HFFc6 (cell line): ENCODE measurements around the gene NEIL1. TPM values are rescaled to one million over a fixed set of nuclear protein-coding genes. Genes with fewer than 3 reads are reported as not detected.
A peak's percentile ranks its signal among the peaks of the same experiment; 100 is the strongest.

ENCODE experiments used
- DNase-seq: peaks from one replicate; pipeline ENCODE4 v3.0.0-alpha.2; 2018
- H3K27ac Mint-ChIP-seq: 2 replicates; pipeline ENCODE4 v1.8.0; 2020; ENCODE audit warnings: mild to moderate bottlenecking, mixed read lengths
- H3K27me3 Mint-ChIP-seq: 2 replicates; pipeline ENCODE4 v1.8.0; 2021; ENCODE audit warnings: mild to moderate bottlenecking, moderate library complexity, mixed read lengths; ENCODE audit not compliant: insufficient read depth
- H3K36me3 Mint-ChIP-seq: 2 replicates; pipeline ENCODE4 v1.8.0; 2021; ENCODE audit warnings: low read depth, mixed read lengths
- H3K4me1 Mint-ChIP-seq: 2 replicates; pipeline ENCODE4 v1.8.0; 2020; ENCODE audit warnings: low read depth, mixed read lengths
- H3K4me3 Mint-ChIP-seq: 2 replicates; pipeline ENCODE4 v1.8.0; 2020; ENCODE audit warnings: mild to moderate bottlenecking, moderate library complexity, mixed read lengths
- H3K9me3 Mint-ChIP-seq: 2 replicates; pipeline ENCODE4 v1.8.0; 2020; ENCODE audit warnings: mild to moderate bottlenecking, mixed read lengths
- microRNA-seq: library from miRNA; unstranded; fragments of <30 nt; microRNA quantifications from one replicate; pipeline ENCODE4, GENCODE V29; 2019
- total RNA-seq, 6 experiments: library from RNA; stranded (reverse); fragmentation: NEBNext Ultra II Directional; extraction: Animal tissue kit (Norgen Biotek cat#: 25700); gene quantifications; 2 replicates in 1 of 6; 3 replicates in 5 of 6; pipeline ENCODE4 v1.2.3, GENCODE V29; 2021
- TF ChIP-seq, protein P1 (sequence below): fragments of 200-600 bp; sonication (generic); IDR thresholded peaks from 2 replicates; pipeline ENCODE4 v1.5.0; 2021; ENCODE audit warnings: antibody characterized with exemption, mild to moderate bottlenecking

The NEIL1 gene
- total RNA-seq, 6 experiments from 2014 or later = 0.83 to 3.6 (median 2.4) TPM

DNA sequence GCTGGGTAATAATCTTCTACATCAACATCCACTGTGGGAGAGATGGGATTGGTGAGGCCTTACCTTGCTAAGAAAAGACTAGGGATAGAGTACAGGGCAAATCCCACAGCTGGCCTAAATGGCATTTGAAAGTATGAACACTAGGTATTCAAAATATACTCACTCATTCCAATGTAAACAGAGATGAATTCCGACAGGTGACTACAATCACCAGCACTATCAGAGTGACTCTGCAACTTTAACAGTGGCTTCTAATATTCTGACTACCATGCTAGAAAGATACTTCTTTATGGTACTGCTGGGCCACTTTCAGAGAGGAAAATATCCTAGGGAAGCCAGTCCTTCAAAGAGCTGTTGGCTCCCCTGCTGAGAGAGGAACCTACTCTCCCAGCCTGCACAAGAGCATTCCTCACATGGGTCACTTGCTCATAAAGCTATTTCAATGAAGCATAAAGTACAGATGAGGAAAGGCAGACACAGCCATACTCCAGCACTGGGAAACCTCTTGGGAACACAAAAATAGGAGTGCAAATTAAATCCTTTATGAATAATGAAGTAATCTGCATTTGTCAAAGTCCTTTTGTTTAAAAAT, 43.0 kb downstream of the NEIL1 start:
- no peak for DNase-seq
- Mint-ChIP-seq H3K27ac (no peak overlapping the region), H3K27me3 (peaks cover 3% of the 10 kb centered on the region; the same call in 1 of the 2 replicates), H3K9me3 (no peaks in the 10 kb centered on the region), H3K4me1 (no peaks in the 10 kb centered on the region), H3K36me3 (peaks cover 35% of the 10 kb centered on the region), H3K4me3 (no peak overlapping the region)
- TF ChIP-seq, protein P1, sequence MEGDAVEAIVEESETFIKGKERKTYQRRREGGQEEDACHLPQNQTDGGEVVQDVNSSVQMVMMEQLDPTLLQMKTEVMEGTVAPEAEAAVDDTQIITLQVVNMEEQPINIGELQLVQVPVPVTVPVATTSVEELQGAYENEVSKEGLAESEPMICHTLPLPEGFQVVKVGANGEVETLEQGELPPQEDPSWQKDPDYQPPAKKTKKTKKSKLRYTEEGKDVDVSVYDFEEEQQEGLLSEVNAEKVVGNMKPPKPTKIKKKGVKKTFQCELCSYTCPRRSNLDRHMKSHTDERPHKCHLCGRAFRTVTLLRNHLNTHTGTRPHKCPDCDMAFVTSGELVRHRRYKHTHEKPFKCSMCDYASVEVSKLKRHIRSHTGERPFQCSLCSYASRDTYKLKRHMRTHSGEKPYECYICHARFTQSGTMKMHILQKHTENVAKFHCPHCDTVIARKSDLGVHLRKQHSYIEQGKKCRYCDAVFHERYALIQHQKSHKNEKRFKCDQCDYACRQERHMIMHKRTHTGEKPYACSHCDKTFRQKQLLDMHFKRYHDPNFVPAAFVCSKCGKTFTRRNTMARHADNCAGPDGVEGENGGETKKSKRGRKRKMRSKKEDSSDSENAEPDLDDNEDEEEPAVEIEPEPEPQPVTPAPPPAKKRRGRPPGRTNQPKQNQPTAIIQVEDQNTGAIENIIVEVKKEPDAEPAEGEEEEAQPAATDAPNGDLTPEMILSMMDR = no peak

DNA sequence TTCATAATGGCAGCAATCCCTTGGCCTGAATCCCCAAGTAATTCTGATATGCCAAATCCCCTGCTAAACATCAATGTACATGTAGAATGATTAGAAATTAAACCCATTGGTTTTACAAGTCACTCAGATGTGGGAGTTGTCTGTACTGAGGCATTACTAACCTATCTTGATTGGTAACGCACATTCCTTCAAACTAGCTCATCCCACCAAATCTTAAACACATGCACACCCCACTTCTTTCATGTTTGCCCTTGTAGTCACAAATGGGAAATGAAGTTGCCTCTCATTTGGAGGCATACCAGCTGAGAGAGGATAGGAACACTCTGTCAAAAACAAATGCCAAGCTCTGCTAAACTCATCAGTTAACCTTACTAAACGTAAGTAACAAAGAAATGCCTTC, 50.7 kb downstream of the NEIL1 start:
- DNase-seq = peak; percentile 16
- TF ChIP-seq, protein P1 = no peak
- Mint-ChIP-seq H3K4me1 (peaks cover 14% of the 10 kb centered on the region), H3K9me3 (no peaks in the 10 kb centered on the region), H3K27me3 (peaks cover 3% of the 10 kb centered on the region; the same call in 1 of the 2 replicates), H3K27ac (peak overlapping the region; percentile 24), H3K36me3 (peaks cover 43% of the 10 kb centered on the region), H3K4me3 (no peak overlapping the region)

DNA sequence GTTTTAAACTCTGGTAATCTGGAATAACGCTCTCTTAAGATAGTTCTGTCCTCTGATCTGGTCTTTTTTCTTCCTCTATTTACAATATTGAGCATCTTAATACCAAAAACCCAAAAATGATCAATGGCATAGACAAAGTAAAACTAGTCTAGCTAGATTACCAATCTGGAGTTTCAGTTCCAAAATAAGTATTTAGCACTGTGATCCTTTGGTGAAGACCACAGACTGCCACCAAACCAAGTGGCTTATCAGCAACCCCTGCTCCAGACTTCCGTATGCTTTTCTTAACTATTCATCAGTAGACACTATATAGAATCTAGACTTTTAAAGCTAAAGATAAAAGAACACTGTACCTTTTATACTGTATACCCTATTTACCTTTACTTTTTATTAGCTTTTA, 57.1 kb downstream of the NEIL1 start:
- no peaks in the 10 kb centered on the region for H3K4me1 Mint-ChIP-seq

More for the DNA sequence above, 57.1 kb downstream of the NEIL1 start:
- no peak for DNase-seq
- H3K9me3 Mint-ChIP-seq = no peaks in the 10 kb centered on the region
- H3K27me3 Mint-ChIP-seq = no peaks in the 10 kb centered on the region
- H3K4me3 Mint-ChIP-seq = no peak overlapping the region
- H3K27ac Mint-ChIP-seq = no peak overlapping the region
- peaks cover 37% of the 10 kb centered on the region for H3K36me3 Mint-ChIP-seq
- TF ChIP-seq, protein P1 = no peak

Small RNA genes lying within 50 kb of the gene (microRNA-seq; reads per million reads assigned to microRNA genes)
- not detected for gene MIR631

Other genes starting within 250 kb of the NEIL1 start
- gene C15orf39, start 145.2 kb upstream of the NEIL1 start, total RNA-seq = 10 to 100 TPM in 5 of 6 experiments, 1 to 10 TPM in 1; 8.8 to 14.8 (median 12.0) TPM
- gene GOLGA6C, start 88.7 kb upstream of the NEIL1 start, total RNA-seq = not detected
- gene GOLGA6D, start 64.2 kb upstream of the NEIL1 start, total RNA-seq = not detected
- 100 to 1,000 TPM in 5 of 6 experiments, 10 to 100 TPM in 1; 90.1 to 133 (median 109) TPM for gene COMMD4, start 11.0 kb upstream of the NEIL1 start, total RNA-seq
- gene MAN2C1, start 21.6 kb downstream of the NEIL1 start, total RNA-seq = 100 to 1,000 TPM in 4 of 6 experiments, 10 to 100 TPM in 2; 92.8 to 111 (median 105) TPM
- gene SIN3A, start 104.7 kb downstream of the NEIL1 start, total RNA-seq = 10 to 100 TPM; 36.6 to 49.3 (median 39.8) TPM
- gene PTPN9, start 232.3 kb downstream of the NEIL1 start, total RNA-seq = 10 to 100 TPM; 27.9 to 36.3 (median 33.6) TPM